KMS-11 (cell line): ENCODE measurements around the gene PRKAB2.
"Not testable (repeated sequence)": the region's sequence is repeated elsewhere in the genome, so short reads cannot be mapped to it uniquely, and the experiment has no call there.

Source experiments
- H2AFZ ChIP-seq: fragments of 200-600 bp; sonication (generic); 2 replicates; pipeline ENCODE4 v1.6.1; 2016; ENCODE audit warnings: antibody characterized with exemption, mixed run types, low read depth
- H3K27ac ChIP-seq: fragments of 200-600 bp; sonication (generic); 2 replicates; pipeline ENCODE4 v1.6.1; 2016; ENCODE audit warnings: mild to moderate bottlenecking, mixed run types
- H3K27me3 ChIP-seq: fragments of 200-600 bp; sonication (generic); 2 replicates; pipeline ENCODE4 v1.6.1; 2017; ENCODE audit warnings: mild to moderate bottlenecking, low read depth, mixed run types, moderate library complexity; ENCODE audit not compliant: insufficient read depth
- H3K36me3 ChIP-seq: fragments of 200-600 bp; sonication (generic); 2 replicates; pipeline ENCODE4 v1.6.1; 2017; ENCODE audit warnings: mild to moderate bottlenecking, mixed run types; ENCODE audit not compliant: insufficient read depth
- H3K4me1 ChIP-seq: fragments of 200-600 bp; sonication (generic); 2 replicates; pipeline ENCODE4 v1.6.1; 2016; ENCODE audit warnings: mild to moderate bottlenecking, low read depth, mixed run types; ENCODE audit not compliant: poor library complexity, severe bottlenecking
- H3K4me2 ChIP-seq: fragments of 200-600 bp; sonication (generic); 2 replicates; pipeline ENCODE4 v1.7.0; 2016; ENCODE audit warnings: mild to moderate bottlenecking, mixed run types
- H3K4me3 ChIP-seq: fragments of 200-600 bp; sonication (generic); IDR thresholded peaks from 2 replicates; pipeline ENCODE4 v1.6.1; 2017; ENCODE audit warnings: low read depth, low read length, mixed read lengths; ENCODE audit not compliant: insufficient read depth
- H3K79me2 ChIP-seq: fragments of 200-600 bp; sonication (generic); 2 replicates; pipeline ENCODE4 v1.6.1; 2016; ENCODE audit warnings: low read depth, mixed run types; ENCODE audit not compliant: insufficient read depth
- H3K9ac ChIP-seq: fragments of 200-600 bp; sonication (generic); 2 replicates; pipeline ENCODE4 v1.6.1; 2016; ENCODE audit warnings: mild to moderate bottlenecking, mixed run types
- H4K20me1 ChIP-seq: fragments of 200-600 bp; sonication (generic); 2 replicates; pipeline ENCODE4 v1.6.1; 2016; ENCODE audit warnings: mild to moderate bottlenecking, mixed run types; ENCODE audit not compliant: insufficient read depth
- TF ChIP-seq, protein P1 (sequence below): fragments of 200-600 bp; sonication (generic); conservative IDR thresholded peaks from 2 replicates; pipeline ENCODE4 v1.6.1; 2017; ENCODE audit warnings: low read depth, mild to moderate bottlenecking, antibody characterized with exemption, low read length, moderate library complexity, mixed read lengths

Gene PRKAB2

DNA sequence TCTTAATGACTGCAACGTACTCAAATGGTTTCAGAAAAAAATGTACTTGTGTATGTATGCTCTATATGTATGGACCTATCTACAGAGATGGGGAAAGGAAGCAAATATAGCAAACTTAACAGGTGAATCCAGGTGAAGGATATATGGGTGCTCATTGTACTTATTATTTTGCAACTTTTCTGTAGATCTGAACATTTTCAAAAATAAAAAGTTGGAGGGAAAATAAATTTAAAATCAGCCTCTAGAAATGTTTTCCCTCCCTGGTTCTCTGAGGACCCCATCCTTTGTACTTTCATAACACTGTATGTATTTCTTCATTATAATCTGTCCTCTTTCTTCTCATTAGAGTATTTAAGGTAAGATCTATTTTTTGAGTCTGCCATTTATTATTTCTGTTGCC lies 34.9 kb upstream of the PRKAB2 start:
- Histone ChIP-seq H3K36me3 (no peaks in the 10 kb centered on the region), H3K4me3 (no peak overlapping the region), H4K20me1 (no peaks in the 10 kb centered on the region), H3K79me2 (no peaks in the 10 kb centered on the region), H3K9ac (no peak overlapping the region), H2AFZ (no peak overlapping the region), H3K27ac (no peak overlapping the region), H3K27me3 (no peaks in the 10 kb centered on the region), H3K4me1 (no peaks in the 10 kb centered on the region), H3K4me2 (no peak overlapping the region)
- TF ChIP-seq, protein P1, sequence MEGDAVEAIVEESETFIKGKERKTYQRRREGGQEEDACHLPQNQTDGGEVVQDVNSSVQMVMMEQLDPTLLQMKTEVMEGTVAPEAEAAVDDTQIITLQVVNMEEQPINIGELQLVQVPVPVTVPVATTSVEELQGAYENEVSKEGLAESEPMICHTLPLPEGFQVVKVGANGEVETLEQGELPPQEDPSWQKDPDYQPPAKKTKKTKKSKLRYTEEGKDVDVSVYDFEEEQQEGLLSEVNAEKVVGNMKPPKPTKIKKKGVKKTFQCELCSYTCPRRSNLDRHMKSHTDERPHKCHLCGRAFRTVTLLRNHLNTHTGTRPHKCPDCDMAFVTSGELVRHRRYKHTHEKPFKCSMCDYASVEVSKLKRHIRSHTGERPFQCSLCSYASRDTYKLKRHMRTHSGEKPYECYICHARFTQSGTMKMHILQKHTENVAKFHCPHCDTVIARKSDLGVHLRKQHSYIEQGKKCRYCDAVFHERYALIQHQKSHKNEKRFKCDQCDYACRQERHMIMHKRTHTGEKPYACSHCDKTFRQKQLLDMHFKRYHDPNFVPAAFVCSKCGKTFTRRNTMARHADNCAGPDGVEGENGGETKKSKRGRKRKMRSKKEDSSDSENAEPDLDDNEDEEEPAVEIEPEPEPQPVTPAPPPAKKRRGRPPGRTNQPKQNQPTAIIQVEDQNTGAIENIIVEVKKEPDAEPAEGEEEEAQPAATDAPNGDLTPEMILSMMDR, result no peak

DNA sequence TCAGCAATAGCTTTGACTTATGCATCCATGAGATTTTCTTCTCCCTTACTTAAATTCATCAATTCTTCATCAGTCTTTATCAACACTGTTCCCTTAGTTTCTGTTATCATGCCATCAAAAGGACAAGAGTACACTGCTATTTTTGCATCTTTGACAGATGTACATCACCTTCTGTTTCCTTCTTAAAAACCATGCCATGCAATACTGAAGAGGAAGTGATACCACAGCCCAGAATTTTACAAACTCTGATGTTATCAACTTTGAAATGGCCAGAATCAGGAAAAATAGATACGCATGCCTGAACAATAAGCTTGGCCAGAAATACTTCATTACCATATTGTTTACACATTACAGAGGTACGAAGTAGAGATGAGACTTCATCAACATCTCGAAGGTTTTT lies 31.8 kb upstream of the PRKAB2 start:
- Histone ChIP-seq H3K4me2 (no peak overlapping the region), H3K27me3 (no peaks in the 10 kb centered on the region), H3K4me3 (no peak overlapping the region), H2AFZ (no peak overlapping the region), H3K4me1 (no peaks in the 10 kb centered on the region), H3K79me2 (no peaks in the 10 kb centered on the region), H3K36me3 (no peaks in the 10 kb centered on the region), H3K27ac (no peak overlapping the region), H3K9ac (no peak overlapping the region), H4K20me1 (no peaks in the 10 kb centered on the region)
- TF ChIP-seq, protein P1, result no peak

DNA sequence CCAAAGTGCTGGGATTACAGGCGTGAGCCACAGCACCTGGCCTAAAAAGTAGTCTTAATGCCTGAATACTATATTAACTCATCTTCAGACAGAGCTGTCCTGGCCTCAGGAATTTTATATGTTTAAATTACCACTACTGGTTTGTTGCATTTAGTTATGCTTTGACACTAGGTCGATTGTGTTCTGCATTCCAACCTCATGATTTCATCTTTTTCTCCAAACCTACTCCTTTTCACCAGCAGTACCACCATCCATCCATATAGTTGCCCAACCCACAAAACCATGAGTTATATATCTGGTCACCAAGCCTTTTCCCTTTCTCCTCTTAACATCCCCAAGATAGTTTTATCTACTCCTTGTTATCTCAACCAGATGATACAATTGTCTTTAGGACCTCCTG lies 30.3 kb upstream of the PRKAB2 start:
- Histone ChIP-seq H3K27ac (no peak overlapping the region), H3K4me1 (no peaks in the 10 kb centered on the region), H3K4me3 (no peak overlapping the region), H3K9ac (no peak overlapping the region), H3K79me2 (no peaks in the 10 kb centered on the region), H3K27me3 (no peaks in the 10 kb centered on the region), H2AFZ (no peak overlapping the region), H3K36me3 (no peaks in the 10 kb centered on the region), H3K4me2 (no peak overlapping the region), H4K20me1 (no peaks in the 10 kb centered on the region)
- TF ChIP-seq, protein P1, result no peak

DNA sequence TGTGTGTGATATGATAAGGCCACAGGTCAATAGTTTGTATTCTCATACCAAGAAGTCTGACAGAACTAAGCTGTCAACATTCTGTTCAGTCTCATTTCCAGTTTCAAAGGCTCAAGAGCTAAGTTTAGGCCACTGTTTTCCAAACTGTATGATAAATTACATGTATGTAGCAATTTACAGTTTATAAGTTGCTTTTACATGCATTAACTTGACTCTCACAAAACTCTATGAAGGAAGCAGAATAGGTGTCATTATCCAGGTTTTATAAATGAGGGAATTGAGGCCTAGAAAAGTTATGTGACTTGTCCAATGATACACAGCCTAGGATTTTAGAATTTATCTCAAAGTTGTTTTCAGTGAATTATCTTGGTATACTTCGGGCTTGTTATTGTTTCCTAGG lies 29.5 kb upstream of the PRKAB2 start:
- H3K79me2 ChIP-seq, result no peaks in the 10 kb centered on the region
- no peak overlapping the region for H2AFZ ChIP-seq
- H3K36me3 ChIP-seq, result no peaks in the 10 kb centered on the region
- H3K27ac ChIP-seq, result no peak overlapping the region
- H3K4me1 ChIP-seq, result no peaks in the 10 kb centered on the region
- no peaks in the 10 kb centered on the region for H4K20me1 ChIP-seq
- no peak overlapping the region for H3K4me2 ChIP-seq
- no peaks in the 10 kb centered on the region for H3K27me3 ChIP-seq
- TF ChIP-seq, protein P1, result no peak
- no peak overlapping the region for H3K9ac ChIP-seq
- no peak overlapping the region for H3K4me3 ChIP-seq

DNA sequence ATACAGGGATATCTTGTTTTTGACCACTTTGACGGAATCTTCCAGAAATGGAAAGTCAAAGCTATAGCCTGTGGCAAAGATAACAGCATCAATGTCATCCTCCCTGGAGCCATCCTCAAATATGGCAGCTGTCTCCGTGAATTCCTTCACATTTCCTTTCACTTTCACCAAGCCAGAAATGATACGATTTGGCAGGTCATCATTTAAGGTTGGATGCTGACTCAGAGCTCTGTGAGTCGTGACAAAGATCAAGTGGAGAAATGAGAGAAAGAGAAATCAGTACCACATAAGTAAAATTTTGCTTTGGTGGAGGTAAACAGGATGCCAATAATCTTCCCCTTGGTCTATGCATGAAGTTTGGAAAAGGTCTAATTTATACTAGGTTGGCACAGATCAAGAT lies 29.0 kb upstream of the PRKAB2 start:
- no peak overlapping the region for H3K4me2 ChIP-seq
- H3K9ac ChIP-seq, result no peak overlapping the region
- H3K4me1 ChIP-seq, result no peaks in the 10 kb centered on the region
- H3K4me3 ChIP-seq, result no peak overlapping the region
- no peaks in the 10 kb centered on the region for H3K27me3 ChIP-seq
- no peaks in the 10 kb centered on the region for H4K20me1 ChIP-seq
- no peak overlapping the region for H2AFZ ChIP-seq
- no peaks in the 10 kb centered on the region for H3K79me2 ChIP-seq
- TF ChIP-seq, protein P1, result no peak
- H3K36me3 ChIP-seq, result no peaks in the 10 kb centered on the region
- H3K27ac ChIP-seq, result no peak overlapping the region

DNA sequence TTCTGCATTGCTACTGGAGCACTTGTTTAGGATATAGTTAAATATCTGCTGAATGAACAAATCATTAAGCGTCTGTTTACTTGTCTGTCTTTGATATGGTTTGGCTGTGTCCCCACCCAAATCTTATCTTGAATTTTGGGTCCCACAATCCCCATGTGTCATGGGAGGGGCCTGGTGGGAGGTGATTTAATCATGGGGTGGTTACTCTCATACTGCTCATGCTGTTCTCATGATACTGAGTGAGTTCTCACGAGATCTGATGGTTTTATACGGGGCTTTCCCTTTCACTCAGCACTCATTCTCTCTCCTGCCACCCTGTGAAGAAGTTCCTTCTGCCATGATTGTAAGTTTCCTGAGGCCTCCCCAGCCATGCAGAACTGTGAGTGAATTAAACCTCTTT lies 25.1 kb upstream of the PRKAB2 start:
- H3K27ac ChIP-seq, H4K20me1 ChIP-seq, H3K4me1 ChIP-seq, H3K27me3 ChIP-seq, H3K79me2 ChIP-seq, H3K36me3 ChIP-seq, H2AFZ ChIP-seq, H3K4me2 ChIP-seq, H3K4me3 ChIP-seq, H3K9ac ChIP-seq: not testable (repeated sequence)
